Upper lobe of left lung (tissue), 4 donors: ENCODE measurements around the gene DOHH.

ENCODE experiments used
- POLR2A ChIP-seq, 4 donors: fragments of 450-650 bp; IDR thresholded peaks; one replicate each; pipeline ENCODE4 v1.5.1; 2016 to 2017; ENCODE audit warnings: antibody characterized with exemption in 4 of 4, mild to moderate bottlenecking in 2 of 4
- POLR2AphosphoS5 ChIP-seq, 2 donors: sonication (generic); formaldehyde crosslinking; IDR thresholded peaks; one replicate each; pipeline ENCODE4 v1.5.1; 2017; ENCODE audit warnings: antibody characterized with exemption in 2 of 2
- TF ChIP-seq, protein P1 (sequence below), 6 experiments: fragments of 450-650 bp in 4 of 6; fragments of 200-600 bp in 2 of 6; sonication (generic) in 2 of 6; IDR thresholded peaks; one replicate each; pipeline ENCODE4 v1.5.1; 2016 to 2019; ENCODE audit warnings: antibody characterized with exemption in 6 of 6

DNA sequence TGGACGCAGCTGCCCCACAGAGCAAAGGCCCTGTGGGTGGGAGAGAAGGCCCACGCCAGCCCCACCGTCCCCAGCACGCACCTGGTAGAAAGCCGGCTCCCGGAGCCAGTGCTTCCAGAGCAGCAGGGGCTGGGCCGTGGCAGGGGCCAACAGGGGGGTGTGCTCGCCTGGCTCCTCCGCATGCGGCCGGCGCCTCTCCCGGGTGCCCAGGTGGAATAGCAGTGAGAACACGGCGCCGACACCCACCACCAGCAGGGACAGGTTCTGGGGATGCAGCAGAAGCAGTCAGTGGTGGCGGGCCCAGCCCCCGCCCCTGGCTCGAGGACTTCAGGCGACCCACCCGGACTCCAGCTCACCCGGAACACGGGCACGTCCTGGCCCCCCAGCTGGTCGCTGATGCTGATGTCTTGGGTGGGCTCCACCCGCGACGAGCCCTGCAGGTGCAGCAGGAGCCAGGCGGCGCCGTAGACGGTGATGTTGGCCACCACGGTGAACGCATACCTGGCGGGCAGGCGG, 47.4 kb upstream of the DOHH start:
- TF ChIP-seq POLR2AphosphoS5 (IDR thresholded peaks at IDR 0.05) (no peak), POLR2A (IDR thresholded peaks at IDR 0.05) (no peak)
- TF ChIP-seq, protein P1, sequence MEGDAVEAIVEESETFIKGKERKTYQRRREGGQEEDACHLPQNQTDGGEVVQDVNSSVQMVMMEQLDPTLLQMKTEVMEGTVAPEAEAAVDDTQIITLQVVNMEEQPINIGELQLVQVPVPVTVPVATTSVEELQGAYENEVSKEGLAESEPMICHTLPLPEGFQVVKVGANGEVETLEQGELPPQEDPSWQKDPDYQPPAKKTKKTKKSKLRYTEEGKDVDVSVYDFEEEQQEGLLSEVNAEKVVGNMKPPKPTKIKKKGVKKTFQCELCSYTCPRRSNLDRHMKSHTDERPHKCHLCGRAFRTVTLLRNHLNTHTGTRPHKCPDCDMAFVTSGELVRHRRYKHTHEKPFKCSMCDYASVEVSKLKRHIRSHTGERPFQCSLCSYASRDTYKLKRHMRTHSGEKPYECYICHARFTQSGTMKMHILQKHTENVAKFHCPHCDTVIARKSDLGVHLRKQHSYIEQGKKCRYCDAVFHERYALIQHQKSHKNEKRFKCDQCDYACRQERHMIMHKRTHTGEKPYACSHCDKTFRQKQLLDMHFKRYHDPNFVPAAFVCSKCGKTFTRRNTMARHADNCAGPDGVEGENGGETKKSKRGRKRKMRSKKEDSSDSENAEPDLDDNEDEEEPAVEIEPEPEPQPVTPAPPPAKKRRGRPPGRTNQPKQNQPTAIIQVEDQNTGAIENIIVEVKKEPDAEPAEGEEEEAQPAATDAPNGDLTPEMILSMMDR (IDR thresholded peaks at IDR 0.05): no peak
